GM18499 (cell line): Measurements from ENCODE around the gene MTRF1L.

Experiments
- ATAC-seq: cut with Tn5 transposase; IDR thresholded peaks from one replicate; pipeline ENCODE4 v1.9.1; 2021; ENCODE audit warnings: moderate number of reproducible peaks; ENCODE audit not compliant: insufficient read depth, unreplicated experiment

MTRF1L gene, protein sequence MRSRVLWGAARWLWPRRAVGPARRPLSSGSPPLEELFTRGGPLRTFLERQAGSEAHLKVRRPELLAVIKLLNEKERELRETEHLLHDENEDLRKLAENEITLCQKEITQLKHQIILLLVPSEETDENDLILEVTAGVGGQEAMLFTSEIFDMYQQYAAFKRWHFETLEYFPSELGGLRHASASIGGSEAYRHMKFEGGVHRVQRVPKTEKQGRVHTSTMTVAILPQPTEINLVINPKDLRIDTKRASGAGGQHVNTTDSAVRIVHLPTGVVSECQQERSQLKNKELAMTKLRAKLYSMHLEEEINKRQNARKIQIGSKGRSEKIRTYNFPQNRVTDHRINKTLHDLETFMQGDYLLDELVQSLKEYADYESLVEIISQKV

DNA sequence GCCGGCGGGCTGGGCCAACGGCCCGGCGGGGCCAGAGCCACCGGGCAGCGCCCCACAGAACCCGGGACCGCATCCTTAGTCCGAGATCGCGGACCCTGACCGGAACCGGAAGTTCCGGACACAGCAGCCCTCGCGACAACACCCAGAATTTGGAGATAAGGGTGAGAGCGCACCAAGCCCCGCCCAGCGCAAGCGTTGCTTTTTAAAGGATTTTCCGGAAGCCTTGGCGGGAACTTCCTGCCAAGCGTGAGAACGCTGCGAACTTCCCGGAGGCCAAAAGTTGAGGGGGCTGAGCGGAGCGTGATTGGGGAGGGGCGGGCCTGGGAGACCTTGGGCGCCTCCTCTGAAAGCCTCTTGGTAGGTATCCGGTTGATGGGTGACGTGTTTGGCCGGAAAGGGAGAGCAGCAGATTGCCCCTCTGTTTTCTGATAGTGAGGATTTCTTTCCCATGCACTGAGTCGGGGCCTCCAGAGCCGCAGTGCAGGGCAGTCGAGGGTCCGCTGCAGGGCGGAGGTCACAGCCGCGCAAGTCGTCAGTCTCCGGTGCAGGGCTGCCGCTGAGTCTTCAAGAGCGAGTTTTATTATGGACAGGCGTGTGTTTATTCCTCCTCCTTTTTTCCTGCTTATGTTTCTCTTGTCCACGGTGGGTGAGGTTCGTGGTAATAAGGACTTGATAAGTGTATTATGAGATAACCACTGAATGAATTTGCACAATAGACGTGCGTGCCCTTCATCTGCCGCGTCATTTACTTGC, at the start of gene MTRF1L:
Gene MTRF1L (minus strand): TSS at position 97 of the 753 bp plus-strand sequence. CDS start 24 bp downstream, at position 73.
- peak; percentile 86 for ATAC-seq

DNA sequence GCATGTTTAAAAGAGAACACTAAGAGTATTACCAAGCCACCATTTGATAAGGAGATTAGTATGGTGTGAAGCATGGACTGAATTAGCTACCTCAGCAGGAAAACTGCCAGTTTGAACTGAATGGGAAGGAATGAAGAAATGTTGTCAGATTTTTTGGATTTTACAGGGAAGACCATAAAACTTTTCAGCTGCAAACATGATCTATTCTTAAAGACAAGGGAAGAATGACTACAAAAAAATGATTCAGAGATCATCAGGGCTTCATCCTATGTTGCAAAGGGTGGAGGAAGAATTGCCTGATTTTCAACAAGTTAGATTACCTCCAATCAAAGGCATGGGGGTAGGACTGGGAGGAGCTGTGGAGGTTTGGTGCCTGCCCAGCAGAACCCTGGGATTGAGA, 49.3 kb upstream of the MTRF1L start:
- ATAC-seq = no peak

DNA sequence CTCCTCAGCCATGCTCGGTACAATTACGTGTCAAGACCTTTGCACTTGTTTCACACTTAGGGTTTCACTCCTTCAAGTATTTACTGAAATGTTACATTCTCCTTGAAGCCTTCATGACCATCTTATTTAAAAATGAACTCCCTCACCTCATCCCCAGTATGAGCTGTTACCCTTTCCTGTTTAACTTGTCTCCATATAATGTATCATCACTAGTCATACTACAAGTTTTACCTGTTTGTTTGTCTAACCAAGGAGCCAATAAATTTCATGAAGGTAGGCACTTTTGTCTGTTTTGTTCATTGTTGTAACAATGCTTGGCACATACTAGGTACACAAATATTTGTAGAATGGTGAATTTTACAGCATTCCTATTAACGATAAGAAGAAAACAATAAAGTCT, 46.1 kb upstream of the MTRF1L start:
- no peak for ATAC-seq

DNA sequence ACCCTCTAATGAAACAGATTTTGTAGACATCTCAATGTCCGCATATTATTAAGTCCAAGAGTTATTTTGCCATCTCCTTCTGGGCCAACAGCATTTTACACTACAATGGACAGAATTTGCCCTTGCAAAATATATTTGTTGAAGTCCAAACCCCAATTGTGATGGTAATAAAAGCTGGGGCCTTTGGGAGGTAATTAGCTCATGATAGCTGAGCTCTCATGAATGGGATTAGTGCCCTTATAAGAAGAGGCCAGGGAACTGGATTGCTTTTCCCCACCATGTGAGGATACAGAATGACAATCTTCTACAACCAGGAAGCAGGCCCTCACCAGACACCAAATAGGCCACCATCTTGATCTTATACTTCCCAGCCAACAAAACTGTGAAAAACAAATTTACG, 44.9 kb upstream of the MTRF1L start:
- no peak for ATAC-seq

DNA sequence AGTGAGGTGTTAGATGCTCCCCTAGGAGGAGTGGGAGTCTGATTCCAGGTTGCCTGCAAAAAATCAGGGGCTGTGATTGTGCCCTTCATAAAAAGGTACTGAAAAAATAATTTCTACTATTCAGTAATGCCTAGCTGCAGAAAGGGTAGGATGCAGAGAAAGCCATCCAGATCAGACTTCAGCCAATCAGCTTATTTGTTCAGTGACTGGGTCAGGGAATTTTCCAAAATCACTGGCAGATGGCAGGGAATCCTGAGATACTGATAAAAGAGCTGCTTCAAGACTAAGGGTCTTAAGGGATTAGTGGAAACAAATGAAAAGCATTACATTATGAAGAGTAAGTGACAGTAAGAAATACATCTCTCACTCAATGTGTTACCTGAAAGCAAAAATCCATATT, 42.8 kb upstream of the MTRF1L start:
- no peak for ATAC-seq

DNA sequence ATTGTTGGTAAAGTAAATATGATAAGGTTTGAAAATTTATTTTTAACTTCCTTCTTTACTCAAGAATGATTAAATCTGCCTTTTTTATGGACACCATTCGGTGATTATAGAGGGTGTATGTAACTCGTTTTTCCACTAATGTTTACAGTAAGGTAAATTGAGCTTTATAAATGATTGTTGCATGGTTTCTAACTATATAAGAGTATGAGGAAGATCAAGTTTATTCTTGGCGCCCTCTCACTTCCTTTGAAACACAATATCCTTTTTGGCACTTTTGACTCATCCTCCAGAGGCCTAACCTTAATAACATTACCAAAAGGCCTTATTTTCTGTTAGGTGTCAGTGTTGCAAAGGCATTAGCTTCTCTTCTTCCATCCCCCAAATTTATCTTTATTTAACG, 41.8 kb upstream of the MTRF1L start:
- ATAC-seq = no peak

DNA sequence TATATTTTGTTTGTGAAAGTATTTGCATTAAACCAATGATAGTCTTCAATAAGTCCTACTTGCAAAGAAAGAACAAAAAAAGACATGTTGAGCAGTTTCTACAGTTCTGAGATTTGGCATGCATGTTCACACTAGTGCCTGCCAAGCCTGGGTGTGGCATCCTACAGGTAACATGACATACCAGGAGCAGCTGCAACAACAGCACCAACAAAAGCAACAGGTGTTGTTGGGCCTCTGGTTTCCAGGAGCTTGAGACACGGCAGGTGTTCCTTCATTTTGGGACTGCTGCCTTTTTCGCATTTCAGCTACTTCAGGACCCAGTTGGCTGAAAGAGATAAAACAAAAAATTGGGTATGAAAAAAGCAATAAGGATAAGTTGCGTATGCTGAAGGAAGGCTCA, 41.2 kb upstream of the MTRF1L start:
- no peak for ATAC-seq

DNA sequence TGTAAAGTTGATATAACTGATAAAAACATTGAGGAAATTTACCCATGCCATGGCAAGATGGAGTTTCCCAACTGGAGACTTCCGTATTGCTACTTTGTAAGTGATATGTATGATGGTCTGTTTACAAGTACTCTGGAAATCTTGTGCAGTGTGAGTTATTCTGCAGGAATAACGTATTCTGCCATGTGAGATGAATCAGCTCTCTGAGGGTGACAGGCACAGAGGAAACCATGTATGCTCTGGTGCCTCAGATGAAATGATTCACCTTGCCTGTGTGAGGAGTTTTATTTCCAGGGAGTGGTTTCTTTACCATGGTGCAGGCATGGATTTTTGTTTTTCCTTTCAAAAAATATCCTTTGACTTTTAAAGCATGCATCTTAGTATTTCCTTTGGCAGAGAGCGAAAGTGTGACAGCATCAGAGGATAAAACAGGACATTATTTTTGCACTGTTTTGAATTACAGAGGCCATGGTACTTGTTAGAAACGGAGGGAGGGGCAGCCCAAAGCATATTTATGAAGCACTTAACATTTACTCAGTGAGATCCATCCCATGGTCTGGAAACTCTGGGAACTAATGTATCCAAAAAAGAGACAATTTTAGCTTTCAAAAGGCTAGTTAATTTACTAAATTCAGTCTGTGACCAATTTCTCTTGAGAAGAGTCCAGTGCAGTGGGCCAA, 36.0 kb upstream of the MTRF1L start:
- ATAC-seq = no peak

DNA sequence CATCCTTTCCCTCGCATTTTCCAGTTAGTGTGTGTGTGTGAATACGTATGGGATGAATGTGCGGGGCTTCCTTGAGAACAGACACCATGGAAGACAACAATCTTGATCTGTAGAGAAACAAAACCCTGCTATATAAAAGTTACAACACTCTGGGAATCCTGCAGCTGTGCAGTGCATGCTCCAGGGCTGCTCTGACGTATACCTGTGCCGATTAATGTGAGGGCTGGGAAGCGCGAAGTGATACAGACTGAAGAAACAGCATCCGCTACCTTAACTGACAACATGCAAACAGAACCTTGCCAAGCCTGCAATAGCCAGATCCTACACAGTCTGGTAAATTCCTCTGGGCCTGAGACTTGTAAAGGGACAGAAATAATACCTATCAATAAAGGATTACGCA, 31.6 kb upstream of the MTRF1L start:
- no peak for ATAC-seq

DNA sequence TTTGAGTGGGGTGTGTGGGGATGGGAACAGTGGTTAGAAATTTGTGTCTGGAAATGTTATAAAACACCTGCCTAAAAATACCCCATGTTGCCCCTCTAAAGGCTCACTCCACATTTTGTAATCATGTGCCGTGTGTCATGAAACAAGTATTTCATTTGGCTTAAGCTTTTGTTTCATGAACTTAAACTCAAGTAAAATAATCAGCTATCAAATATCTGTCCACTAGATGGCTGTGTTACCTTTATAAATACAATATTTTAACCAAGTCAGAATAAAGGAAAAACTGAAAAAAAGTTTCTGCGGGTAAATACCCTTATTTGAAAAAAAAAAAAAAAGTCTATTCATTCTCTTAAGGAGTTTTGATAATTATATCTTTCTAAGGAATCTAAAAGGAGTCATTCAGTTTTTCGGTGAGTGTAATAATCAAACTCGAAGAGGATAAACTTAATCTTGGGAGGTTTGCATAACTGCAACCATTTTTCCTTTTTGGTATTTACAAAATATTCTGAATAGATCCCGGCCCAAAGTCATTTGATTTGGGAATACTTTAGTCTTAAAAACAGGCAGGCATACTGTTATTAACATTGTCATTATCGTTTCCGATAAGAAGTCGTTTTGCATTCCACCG, 29.9 kb upstream of the MTRF1L start:
- ATAC-seq = no peak

DNA sequence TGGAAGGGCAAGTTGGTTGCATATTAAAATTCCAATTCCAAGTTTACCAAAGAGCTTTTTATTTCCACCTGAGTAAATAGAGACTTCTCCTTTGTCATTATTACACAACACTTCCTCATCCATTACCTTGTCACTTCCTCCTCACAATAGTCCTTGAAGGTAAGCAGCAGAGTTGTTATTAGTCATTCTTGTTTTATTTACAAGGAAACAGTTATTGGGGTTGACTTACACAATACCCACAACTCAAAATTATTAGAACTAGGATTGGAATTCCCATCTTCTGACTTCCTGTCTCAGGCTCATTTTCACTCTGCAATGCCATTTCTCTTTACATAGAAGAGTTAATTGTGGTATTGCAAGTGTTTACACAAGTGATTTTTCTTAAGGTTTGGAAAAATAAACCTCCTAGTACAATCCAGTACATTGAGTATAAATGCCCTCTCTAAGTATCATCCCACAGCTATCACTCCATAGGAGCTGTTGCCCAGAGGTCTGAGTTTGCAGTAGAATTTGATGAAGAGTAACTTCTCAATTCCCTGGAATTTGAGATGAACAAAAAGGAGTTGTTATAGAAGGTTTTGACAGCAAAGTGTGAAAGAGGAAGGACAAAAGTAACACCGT, 28.9 kb upstream of the MTRF1L start:
- ATAC-seq = no peak

DNA sequence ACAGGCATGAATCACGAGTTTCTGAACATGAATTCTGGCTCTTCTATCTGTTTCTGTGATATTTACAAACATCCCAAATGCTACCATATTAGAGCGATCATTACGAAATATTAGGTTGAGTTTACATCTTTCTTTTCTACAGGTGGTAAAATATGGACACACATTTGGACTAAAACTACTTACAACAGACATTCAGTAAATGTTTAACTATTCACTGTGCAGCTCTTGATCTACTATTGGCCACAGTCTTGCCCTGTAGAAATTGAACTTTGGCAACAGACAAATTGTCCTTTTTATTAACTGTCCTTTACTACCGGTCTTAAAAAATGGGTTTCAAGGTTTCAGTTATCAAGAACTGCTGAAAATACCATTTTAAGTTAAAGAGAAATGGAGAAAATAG, 26.5 kb upstream of the MTRF1L start:
- ATAC-seq = no peak

DNA sequence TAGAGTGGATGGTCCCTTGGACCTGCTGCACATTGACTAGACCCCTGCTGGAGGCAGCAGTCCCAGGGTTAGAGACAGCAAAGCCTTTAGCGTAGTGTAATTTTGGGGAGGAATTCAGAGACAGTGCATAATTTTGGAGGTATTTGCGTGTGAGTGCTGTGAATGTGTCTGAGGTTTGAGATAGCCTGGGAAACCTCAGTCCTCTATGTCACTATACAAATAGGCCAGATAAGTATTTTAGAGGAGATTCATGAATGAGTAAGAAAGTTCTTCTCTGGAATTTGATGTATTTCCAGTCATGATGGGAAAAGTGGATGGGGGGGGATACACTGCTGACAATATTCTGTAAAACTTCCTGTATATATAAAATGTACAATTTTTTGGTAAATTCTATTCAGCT, 25.8 kb upstream of the MTRF1L start:
- ATAC-seq = no peak

DNA sequence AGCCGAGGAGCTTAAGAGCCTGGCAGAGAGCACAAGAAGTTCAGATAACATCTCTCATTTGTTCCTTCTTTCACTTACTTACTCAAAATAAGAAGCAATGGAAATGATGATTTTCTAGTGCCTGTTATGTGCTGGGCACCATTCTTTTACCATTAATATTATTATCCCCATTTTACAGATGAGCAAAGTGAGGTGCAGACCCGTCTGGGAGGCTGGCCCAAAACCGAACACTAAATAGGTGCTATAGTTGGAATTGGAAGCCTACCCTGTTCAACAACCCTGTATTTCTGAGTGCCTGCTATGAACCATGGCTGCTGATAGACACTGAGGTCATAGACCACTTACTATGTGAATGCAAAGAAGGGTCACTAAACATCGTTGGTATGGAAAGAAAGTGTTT, 25.0 kb upstream of the MTRF1L start:
- ATAC-seq = no peak

DNA sequence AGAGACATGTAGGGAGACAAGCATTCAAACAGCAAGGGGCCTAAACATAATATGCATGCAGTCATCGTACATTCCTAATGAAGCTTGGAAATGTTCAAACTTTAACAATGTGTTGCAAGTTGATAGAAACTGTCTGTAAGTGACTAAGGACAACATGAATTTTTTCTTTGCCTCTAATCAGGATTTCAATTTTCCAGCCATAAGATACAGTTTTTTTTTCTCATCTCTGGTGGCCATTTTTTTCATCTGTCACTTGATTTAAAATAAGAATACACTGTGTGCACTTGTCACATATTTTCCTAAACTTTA, 22.2 kb upstream of the MTRF1L start:
- ATAC-seq = no peak

DNA sequence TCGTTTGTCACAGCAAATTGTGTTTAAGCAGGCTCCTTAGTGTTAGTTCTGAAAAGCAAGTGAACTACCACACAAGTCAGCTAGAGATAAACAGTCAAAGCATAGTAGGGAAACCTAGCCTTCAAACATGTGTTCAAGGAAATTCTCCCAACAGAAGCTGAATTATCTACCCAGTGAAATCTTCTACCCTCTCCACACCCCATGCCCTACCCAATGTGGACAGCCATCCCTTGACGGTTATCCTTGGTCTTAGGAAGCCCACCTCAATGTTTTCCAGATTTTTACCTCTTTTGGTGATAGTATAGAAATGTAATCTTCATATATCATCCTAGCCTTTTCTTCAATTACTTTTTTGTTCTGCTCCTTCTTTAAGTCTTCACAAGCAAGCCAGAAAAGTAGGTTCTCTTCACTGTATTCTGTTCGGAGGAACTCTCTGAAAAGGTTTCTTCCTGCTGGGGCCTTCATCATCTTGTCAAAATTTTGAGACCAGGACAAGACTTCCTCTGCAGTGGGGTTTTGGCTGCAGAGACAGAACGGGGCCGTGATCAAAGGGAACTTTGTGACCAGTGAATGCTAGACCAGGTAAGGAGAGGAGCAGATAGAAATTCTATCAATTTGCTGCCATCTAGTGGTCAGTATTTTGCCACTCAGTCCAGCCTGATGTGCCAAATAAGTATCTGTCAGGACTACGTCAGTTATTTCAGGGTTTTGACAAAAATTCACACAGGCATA, 21.6 kb upstream of the MTRF1L start:
- peak; percentile 97 for ATAC-seq

DNA sequence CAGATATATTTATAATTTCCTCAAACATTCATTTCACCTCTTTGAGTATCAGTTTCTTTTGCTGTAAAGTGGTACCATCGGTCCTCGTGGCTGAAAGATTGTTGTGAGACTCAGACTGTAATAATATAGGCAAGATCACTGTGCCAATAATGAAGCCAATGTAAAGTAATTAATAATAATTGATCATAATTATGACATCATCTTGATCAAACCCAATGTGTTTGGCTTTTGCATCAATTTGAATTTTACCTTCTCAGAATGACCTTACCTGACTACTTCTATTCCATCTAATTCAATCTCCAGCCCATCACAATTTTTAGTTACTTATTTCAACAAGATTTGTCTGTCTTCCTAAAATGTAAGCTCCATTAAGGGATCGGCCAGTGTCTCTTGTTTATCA, 15.8 kb upstream of the MTRF1L start:
- no peak for ATAC-seq

DNA sequence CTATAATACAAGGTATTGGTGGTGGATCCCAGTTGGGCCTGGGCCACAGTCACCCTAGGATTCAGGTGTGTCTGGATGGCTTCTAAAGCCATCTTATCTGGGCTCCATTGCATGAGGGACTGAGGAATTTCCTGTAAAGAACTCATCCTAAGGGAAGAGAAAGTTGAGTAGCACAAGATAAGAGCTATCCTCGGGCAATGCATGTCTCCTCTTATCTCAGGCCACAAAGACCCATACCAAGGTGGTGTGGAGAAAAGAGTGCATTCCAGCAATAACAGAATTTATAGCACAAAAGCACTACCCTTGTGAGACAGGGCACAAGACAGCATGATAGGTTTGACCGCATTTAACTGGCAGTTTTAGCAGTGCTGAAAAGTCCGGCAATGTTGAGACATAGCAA, 14.3 kb upstream of the MTRF1L start:
- no peak for ATAC-seq

DNA sequence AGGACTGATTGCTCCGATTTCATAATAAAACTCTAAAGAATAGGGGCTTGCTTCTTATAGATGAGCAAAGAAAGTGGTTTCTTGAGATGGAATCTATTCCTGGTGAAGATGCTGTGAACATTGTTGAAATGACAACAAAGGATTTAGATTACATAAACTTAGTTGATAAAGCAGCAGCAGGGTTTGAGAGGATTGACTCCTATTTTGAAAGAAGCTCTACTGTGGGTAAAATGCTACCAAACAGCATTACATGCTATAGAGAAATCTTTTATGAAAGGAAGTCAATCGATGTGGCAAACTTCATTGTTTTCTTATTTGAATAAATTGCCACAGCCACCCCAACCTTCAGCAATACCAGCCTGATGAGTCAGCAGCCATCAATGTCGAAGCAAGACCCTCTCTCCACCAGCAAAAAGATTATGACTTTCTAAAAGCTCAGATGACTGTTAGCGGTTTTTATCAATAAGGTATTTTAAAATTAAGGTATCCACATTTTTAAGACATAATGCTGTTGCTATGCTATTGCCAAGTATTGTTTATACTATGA, 12.7 kb upstream of the MTRF1L start:
- ATAC-seq = no peak

DNA sequence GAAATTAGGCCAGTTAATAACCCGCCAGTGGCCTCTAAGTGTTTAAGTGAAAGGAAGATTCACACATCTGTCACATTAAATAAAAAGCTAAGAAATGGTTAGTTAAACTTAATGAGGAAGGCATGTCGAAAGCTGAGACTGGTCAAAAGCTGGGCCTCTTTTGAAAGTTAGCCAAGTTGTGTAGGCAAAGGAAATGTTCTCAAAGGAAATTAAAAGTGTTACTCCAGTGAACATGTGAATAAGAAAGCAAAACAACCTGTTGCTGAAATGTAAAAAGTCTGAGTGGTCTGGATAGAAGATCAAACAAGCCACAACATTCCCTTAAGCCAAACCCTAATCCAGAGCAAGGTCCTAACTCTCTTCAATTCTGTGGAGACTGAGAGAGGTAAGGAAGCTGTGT, 10.9 kb upstream of the MTRF1L start:
- ATAC-seq = no peak
